Glutamatergic neuron (in vitro differentiated cells): ENCODE results near the gene KCNMA1. TPM values are rescaled to one million over a fixed set of nuclear protein-coding genes. Genes with fewer than 3 reads are reported as not detected.

ENCODE experiments used
- DNase-seq: peaks from one replicate; pipeline ENCODE4 v3.0.0; 2022
- H3K27ac Mint-ChIP-seq: one replicate; pipeline ENCODE4 v1.8.0; 2020; ENCODE audit warnings: mild to moderate bottlenecking, mixed read lengths, inconsistent platforms; ENCODE audit not compliant: unreplicated experiment
- H3K27me3 Mint-ChIP-seq: one replicate; pipeline ENCODE4 v1.8.0; 2020; ENCODE audit warnings: mild to moderate bottlenecking, moderate library complexity, mixed read lengths, inconsistent platforms; ENCODE audit not compliant: unreplicated experiment
- H3K36me3 Mint-ChIP-seq: one replicate; pipeline ENCODE4 v1.8.0; 2020; ENCODE audit warnings: mild to moderate bottlenecking, mixed read lengths, inconsistent platforms; ENCODE audit not compliant: unreplicated experiment
- H3K4me1 Mint-ChIP-seq: one replicate; pipeline ENCODE4 v1.8.0; 2020; ENCODE audit warnings: mild to moderate bottlenecking, low read depth, mixed read lengths, inconsistent platforms; ENCODE audit not compliant: unreplicated experiment
- H3K4me3 Mint-ChIP-seq: one replicate; pipeline ENCODE4 v1.8.0; 2020; ENCODE audit warnings: mild to moderate bottlenecking, mixed read lengths, inconsistent platforms; ENCODE audit not compliant: unreplicated experiment
- H3K9me3 Mint-ChIP-seq: one replicate; pipeline ENCODE4 v1.8.0; 2020; ENCODE audit warnings: mild to moderate bottlenecking, moderate library complexity, mixed read lengths, inconsistent platforms; ENCODE audit not compliant: unreplicated experiment
- CTCF ChIP-seq: fragments of 200-600 bp; sonication (generic); IDR thresholded peaks from one replicate; pipeline ENCODE4 v1.5.0; 2021; ENCODE audit not compliant: partially characterized antibody, unreplicated experiment
- total RNA-seq: library from RNA; stranded (reverse); fragmentation: NEBNext Ultra II Directional; extraction: Animal tissue kit (Norgen Biotek cat#: 25700); gene quantifications from one replicate; pipeline ENCODE4 v1.2.1, GENCODE V29; 2021; ENCODE audit not compliant: unreplicated experiment

The KCNMA1 gene
- total RNA-seq, 1 donor from 2014 or later = 3.2 TPM

GRCh38 chr10:77334501-77334900 lies 303.1 kb downstream of the KCNMA1 start:
- H3K4me1 Mint-ChIP-seq = peaks cover 20% of the 10 kb centered on the region
- no peak overlapping the region for H3K4me3 Mint-ChIP-seq
- peaks cover 2% of the 10 kb centered on the region for H3K9me3 Mint-ChIP-seq

GRCh38 chr10:77333610-77334340 lies 303.8 kb downstream of the KCNMA1 start:
- peaks cover 20% of the 10 kb centered on the region for H3K4me1 Mint-ChIP-seq
- no peak overlapping the region for H3K27ac Mint-ChIP-seq
- TF ChIP-seq CTCF = no peak
- DNase-seq = no peak
- no peak overlapping the region for H3K4me3 Mint-ChIP-seq
- peaks cover 2% of the 10 kb centered on the region for H3K9me3 Mint-ChIP-seq
- no peaks in the 10 kb centered on the region for H3K36me3 Mint-ChIP-seq
- peaks cover 2% of the 10 kb centered on the region for H3K27me3 Mint-ChIP-seq

More at GRCh38 chr10:77334501-77334900, 303.1 kb downstream of the KCNMA1 start:
- DNase-seq = no peak
- H3K27ac Mint-ChIP-seq = no peak overlapping the region
- TF ChIP-seq CTCF = no peak
- H3K36me3 Mint-ChIP-seq = no peaks in the 10 kb centered on the region
- peaks cover 2% of the 10 kb centered on the region for H3K27me3 Mint-ChIP-seq

GRCh38 chr10:77332256-77332655 lies 305.4 kb downstream of the KCNMA1 start:
- Mint-ChIP-seq H3K27ac (peak overlapping the region; percentile 56), H3K4me3 (peak overlapping the region; percentile 5), H3K36me3 (no peaks in the 10 kb centered on the region), H3K27me3 (peaks cover 2% of the 10 kb centered on the region), H3K4me1 (peaks cover 20% of the 10 kb centered on the region), H3K9me3 (peaks cover 2% of the 10 kb centered on the region)
- no peak for TF ChIP-seq CTCF
- DNase-seq = peak; percentile 30

GRCh38 chr10:77328272-77328816 lies 309.3 kb downstream of the KCNMA1 start:
- no peak overlapping the region for H3K4me3 Mint-ChIP-seq
- H3K4me1 Mint-ChIP-seq = peaks cover 18% of the 10 kb centered on the region
- H3K27ac Mint-ChIP-seq = no peak overlapping the region
- peaks cover 2% of the 10 kb centered on the region for H3K27me3 Mint-ChIP-seq
- no peaks in the 10 kb centered on the region for H3K36me3 Mint-ChIP-seq
- H3K9me3 Mint-ChIP-seq = peaks cover 2% of the 10 kb centered on the region
- TF ChIP-seq CTCF = no peak
- no peak for DNase-seq

GRCh38 chr10:77325233-77325537 lies 312.4 kb downstream of the KCNMA1 start:
- peaks cover 3% of the 10 kb centered on the region for H3K27me3 Mint-ChIP-seq
- no peak for DNase-seq
- H3K4me3 Mint-ChIP-seq = no peak overlapping the region
- H3K9me3 Mint-ChIP-seq = no peaks in the 10 kb centered on the region
- TF ChIP-seq CTCF = no peak
- peaks cover 1% of the 10 kb centered on the region for H3K4me1 Mint-ChIP-seq
- H3K36me3 Mint-ChIP-seq = no peaks in the 10 kb centered on the region
- no peak overlapping the region for H3K27ac Mint-ChIP-seq
